HG02981 (cell line): ENCODE results near the gene ATP7B.

Source experiments
- ATAC-seq: cut with Tn5 transposase; IDR thresholded peaks from one replicate; pipeline ENCODE4 v1.9.1; 2021; ENCODE audit warnings: mild to moderate bottlenecking, moderate library complexity; ENCODE audit not compliant: unreplicated experiment

ATP7B gene

GRCh38 chr13:51902776-51903175 lies 108.5 kb downstream of the ATP7B start:
- ATAC-seq: no peak

GRCh38 chr13:51900471-51900870 lies 110.8 kb downstream of the ATP7B start:
- no peak for ATAC-seq

DNA sequence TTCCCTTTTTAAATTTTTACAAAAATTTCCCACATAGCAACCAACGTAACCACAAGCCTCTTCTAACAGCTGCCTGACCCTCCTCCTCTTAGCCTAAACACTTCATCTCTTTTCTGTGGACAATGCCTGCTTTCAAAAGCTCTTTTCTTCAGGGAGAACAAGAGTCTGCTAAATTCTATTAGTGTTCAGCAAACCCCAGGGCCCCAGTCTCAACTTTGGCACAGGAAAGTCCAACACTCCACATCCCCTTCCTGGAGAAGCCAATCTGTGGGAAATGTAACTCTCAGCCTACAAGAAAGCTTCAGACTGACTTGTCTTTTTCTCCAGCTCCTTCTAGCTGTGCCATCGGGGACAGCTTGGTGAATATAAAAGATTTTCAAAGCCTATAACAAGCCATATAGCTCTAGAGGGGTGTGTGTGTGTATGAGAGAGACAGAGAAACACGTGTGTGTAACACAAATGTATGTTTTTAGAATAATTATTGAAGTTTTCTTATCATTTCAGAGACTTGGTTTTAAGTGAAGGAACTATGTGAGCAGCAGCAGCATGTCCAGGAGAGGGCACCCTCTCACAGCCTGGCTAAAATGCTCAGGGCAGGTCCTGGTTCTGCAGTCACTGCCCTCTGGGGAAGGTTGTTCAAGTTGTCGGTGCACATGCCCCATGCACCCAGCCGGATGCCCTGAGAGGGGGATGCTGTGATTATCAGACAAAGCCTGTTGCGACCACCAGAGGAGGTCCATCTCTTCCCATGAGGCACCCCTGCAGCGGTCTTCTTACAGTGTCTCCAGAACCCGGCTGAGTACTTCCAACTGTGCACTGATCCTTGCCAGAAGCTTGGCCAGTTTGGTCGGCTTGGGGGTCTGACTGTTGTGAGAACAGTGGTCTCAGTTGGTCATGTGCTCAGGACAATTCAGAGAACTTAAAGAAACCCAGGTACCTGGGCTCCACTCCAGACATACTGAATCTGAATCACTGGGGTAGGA lies 115.1 kb downstream of the ATP7B start:
- ATAC-seq: peak; percentile 56

DNA sequence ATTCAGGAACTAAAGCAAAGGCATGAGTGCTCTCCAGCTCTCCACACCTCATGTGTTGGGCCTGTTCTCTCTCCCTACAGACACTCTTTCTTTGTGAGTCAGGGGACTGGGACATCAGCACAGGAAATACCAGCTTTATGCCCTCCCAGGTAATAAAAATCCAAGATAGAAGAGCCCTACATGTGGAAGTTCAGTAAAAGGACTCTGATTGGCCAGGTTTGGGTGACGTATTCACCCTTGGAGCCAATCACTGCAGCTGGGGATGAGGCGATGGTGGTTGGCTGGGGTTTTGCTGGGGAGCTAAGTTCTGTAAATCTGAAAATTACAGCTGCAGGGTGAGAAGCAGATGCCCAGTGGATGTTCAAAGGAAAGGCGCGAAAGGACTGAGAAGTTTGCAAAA lies 117.0 kb downstream of the ATP7B start:
- ATAC-seq: no peak

GRCh38 chr13:51892657-51893056 lies 118.6 kb downstream of the ATP7B start:
- ATAC-seq: no peak

GRCh38 chr13:51887468-51887867 lies 123.8 kb downstream of the ATP7B start:
- no peak for ATAC-seq

- ATAC-seq: no peak
These were observed 125.6 kb downstream of the ATP7B start for GRCh38 chr13:51885651-51886050.

DNA sequence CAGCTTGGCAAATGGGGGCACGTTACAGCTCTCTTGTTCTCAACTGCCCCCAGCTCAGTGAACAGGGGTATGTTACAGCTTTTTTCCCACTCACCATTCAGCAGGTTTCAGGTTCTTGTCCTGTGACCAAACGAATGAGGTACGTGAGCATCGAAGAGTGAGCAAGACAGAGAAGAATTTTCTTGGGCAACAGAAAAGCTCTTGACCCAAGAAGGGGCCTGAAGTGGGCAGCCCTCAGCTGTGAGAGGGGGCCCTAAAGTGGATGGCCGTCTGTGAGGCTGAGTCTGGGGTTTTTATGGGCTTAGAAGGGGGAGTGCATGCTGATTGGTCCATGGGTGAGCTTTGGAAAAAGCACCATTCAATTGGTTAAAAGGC lies 128.0 kb downstream of the ATP7B start:
- ATAC-seq: no peak
